NOMO-1 treated with DMSO at 0.1 percent for 48 hours (cell line): ENCODE measurements around the gene CREG2.

Source experiments
- DNase-seq: peaks from one replicate; lab custom pipeline; 2025; ENCODE audit not compliant: unreplicated experiment; lab: John Stamatoyannopoulos, UW

CREG2 gene

GRCh38 chr2:101410114-101410513, 22.8 kb upstream of the CREG2 start:
- DNase-seq = no peak

- DNase-seq = no peak
Measured at GRCh38 chr2:101409699-101410098, 22.4 kb upstream of the CREG2 start.

- no peak for DNase-seq
Measured at GRCh38 chr2:101408925-101409324, 21.6 kb upstream of the CREG2 start.

GRCh38 chr2:101405351-101405899, 18.1 kb upstream of the CREG2 start:
- peak; percentile 72 for DNase-seq

- no peak for DNase-seq
Measured at GRCh38 chr2:101403745-101404144, 16.4 kb upstream of the CREG2 start.

- no peak for DNase-seq
Measured at GRCh38 chr2:101402630-101403029, 15.3 kb upstream of the CREG2 start.

- no peak for DNase-seq
Measured at GRCh38 chr2:101401906-101402305, 14.6 kb upstream of the CREG2 start.

GRCh38 chr2:101401326-101401665, 14.0 kb upstream of the CREG2 start:
- DNase-seq = no peak

- no peak for DNase-seq
Measured at GRCh38 chr2:101400506-101401325, 13.4 kb upstream of the CREG2 start.

- DNase-seq = peak; percentile 30
Measured at GRCh38 chr2:101400048-101400447, 12.7 kb upstream of the CREG2 start.

GRCh38 chr2:101399021-101399799, 11.9 kb upstream of the CREG2 start:
- DNase-seq = peak; percentile 6

GRCh38 chr2:101398116-101398821, 11.0 kb upstream of the CREG2 start:
- DNase-seq = no peak

GRCh38 chr2:101396316-101396717, 9.0 kb upstream of the CREG2 start:
- no peak for DNase-seq

GRCh38 chr2:101395545-101396315, 8.4 kb upstream of the CREG2 start:
- no peak for DNase-seq

- peak; percentile 27 for DNase-seq
Measured at GRCh38 chr2:101388232-101388631, 929 bp upstream of the CREG2 start.

- no peak for DNase-seq
Measured at GRCh38 chr2:101386599-101387150, 628 bp downstream of the CREG2 start.

GRCh38 chr2:101383016-101383541, 4.2 kb downstream of the CREG2 start:
- DNase-seq = no peak

- no peak for DNase-seq
Measured at GRCh38 chr2:101382442-101382841, 4.9 kb downstream of the CREG2 start.

- no peak for DNase-seq
Measured at GRCh38 chr2:101380376-101380775, 6.9 kb downstream of the CREG2 start.

- no peak for DNase-seq
Measured at GRCh38 chr2:101379091-101379490, 8.2 kb downstream of the CREG2 start.
